Stimulated activated CD8-positive, alpha-beta memory T cell treated with anti-CD3 and anti-CD28 coated beads, Interleukin-12 subunit alpha, Interleukin-12 subunit beta, amount 100 ng/mL, for 24 hours (primary cell): ENCODE results near the gene PRDM15.
A peak's percentile ranks its signal among the peaks of the same experiment; 100 is the strongest.

ENCODE experiments used
- DNase-seq: peaks from one replicate; pipeline ENCODE4 v3.0.0-alpha.2; 2020; ENCODE audit errors: extremely low read depth

Gene PRDM15

DNA sequence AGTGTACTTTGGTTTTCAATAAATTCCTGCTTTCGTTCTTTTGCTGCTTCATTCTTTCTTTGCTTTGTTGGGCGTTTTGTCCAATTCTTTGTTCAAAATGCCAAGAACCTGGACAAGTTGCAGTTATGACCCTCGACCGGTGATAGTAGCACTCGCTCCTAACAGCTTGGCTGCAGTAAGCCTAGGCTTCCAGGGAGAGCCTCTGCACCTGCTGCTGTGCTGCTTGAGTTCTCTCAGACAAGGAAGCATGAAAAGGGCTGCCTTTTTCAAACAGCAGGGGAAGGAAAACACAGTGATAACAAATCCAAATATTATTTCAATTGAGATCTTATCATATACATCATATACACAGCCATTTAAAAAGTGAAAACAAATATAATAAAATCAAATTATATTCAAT is 99.5 kb downstream of the PRDM15 start:
- DNase-seq, result no peak

DNA sequence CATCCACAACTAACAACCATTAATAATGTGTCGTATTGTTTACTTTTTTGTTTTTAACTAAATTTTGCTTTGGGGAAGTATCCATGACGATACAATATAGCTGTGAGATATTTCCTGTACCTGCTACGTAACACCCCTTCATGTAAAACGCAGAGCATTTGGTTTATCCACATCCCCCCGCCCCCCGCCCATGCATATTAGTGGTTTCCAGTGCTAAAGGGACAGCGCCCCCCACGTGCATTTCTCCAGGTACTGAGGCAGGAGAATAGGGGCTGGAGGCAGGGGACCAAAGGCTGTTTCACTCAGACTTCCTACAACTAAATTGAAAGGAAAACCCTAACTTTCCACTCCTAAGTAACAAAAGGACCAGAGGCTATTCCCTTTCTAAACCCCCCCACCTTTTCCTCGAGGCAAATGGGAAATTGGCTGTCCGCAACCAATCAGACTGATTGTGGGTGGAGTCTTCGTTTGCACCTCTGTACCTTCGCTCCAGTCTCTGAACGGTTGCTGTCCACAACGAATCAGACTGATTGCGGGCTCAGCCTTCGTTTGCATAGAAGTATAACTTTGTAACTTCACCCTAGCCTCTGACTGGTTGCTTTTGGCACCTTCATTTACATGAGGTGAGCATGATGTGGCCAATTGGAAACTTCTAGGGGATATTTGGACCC is 100.1 kb downstream of the PRDM15 start:
- no peak for DNase-seq

DNA sequence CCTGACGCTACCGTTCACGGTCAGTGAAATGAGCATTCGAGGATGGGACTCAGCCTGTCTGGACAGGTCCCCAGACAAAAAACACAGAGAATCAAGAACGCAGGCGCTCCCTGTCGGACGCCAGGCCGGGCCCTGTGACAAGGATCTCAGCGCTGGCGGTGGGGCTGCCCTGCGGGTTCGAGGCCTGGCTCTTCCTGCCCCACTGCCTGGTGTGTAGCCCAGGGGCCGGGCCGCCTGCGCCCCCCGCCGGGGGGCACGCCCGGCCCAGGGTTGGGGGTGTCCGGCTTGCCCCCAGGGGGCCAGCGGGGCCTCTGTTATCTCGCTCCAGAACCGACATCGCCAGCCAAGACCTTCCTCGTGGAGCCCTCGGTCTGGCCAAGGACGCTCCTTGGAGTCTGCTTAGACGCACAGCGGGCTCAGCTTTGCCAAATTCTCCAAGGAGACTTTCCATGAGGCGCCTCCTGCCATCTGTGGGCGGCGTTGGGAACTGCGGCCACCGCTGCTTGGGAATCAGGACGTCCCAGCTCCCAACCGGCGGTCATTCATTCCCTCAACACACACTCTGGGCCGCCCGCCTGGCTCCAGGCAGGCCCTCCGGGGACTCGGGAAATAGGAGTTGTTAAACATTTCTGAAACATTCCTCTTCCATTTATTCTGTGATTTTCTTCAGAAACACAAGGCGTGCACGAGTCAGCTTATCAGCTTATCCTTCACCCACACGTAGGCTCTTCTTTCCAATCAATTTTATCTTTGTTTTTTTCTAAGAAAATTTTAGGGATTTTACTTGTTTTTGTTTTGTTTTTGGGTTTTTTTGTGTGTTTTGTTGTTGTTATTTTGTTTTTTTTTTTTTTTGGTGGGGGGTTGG is 101.0 kb downstream of the PRDM15 start:
- no peak for DNase-seq

DNA sequence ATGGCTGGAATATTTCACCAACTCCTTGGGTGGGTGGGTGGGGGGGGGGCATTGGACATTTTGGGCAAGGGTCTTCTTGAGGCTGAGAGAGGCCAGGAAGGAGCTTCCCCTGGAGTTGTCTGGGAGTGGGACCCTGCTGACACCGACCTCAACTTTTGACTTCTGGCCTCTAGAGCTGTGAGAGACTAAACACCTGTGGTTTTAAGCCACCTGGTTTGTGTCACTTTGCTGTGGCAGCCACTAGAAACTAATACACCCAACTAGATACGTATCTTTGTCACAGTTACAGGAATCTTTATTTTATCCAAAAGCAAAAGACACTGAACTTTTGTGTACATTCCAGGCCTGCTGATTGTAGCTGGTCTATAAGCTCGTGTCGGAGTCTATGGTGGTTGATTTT is 102.4 kb downstream of the PRDM15 start:
- DNase-seq, result no peak

DNA sequence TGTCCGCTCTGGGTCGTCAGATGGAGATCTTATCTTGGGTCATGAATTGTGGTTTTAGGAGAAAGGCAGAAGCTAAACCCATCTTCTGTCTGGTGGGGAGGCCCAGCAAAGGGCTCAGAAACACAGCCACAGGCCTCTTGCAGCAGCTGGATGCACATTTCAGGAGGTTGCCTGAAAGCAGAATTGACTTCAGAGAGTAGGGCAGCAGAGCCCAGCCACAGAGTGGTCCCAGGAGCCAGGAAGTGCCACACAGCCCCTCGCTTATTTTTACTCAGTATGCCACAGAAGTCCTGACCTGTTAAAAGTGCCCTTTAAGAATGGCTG is 104.0 kb downstream of the PRDM15 start:
- DNase-seq, result no peak

DNA sequence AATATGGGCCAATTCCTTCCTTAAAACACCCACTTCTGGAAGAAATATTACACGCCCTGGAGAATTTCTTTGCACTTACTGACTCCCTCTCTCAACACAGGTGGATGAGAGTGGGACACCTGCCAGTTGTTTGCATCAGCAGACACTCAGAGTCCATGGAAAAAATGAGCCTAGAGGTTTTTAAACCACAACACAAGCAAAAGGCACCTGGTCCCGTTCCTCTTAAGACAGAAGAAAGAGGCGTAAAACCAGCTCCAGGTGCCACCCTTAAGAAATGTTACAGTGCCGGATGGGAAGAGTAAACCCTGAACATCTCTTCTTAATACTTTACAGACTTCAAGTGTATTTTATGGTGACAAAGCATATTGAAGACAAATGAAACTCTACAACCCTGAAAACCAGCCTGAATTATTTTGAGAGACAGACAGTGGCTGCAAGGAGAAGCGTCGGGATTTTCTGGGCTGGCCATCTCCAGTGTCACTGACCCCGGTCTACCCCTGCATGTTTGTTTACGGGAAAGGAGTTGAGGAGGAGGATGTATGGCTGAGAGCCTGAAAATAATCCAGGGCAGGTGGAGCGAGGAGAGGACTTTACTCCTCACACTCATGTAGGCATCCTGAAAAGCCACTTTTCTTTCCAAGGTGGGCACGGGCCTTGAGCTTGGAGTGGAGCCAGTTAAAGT is 104.5 kb downstream of the PRDM15 start:
- DNase-seq, result no peak

DNA sequence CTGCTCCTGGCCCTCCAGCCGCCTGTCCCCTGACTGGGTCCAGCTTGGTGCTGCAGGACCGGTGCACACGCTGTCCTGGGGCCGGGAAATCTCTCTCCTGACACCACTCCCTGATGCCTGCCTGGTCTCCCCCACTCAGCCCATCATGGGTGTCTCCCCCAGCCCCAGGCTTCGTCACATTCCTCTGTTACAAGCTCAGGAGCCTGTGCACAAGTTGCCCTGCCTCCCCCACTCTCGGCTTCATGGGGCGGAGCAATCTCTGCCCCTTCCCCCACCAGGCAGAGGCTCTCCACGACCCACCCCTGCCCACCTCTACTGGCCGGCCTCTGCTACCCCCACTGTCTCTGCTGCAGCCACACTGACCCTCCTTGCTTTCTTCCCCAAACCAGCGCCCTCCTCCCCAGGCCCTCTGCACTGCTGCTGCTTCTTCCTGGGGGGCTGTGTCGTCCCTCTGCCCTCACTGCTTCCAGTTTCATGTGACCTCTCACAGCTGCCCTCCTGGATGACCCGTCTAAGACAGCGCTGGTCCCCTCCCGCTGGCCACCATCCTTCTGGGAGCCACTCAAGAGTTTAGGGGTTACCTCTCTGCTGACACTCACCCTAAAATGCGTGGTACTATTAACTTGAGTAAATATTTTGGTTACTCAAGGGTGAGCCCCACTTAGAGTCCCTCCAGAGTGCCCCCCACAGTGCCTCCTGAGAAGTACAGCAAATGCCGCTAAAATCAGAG is 106.6 kb downstream of the PRDM15 start:
- DNase-seq, result no peak

DNA sequence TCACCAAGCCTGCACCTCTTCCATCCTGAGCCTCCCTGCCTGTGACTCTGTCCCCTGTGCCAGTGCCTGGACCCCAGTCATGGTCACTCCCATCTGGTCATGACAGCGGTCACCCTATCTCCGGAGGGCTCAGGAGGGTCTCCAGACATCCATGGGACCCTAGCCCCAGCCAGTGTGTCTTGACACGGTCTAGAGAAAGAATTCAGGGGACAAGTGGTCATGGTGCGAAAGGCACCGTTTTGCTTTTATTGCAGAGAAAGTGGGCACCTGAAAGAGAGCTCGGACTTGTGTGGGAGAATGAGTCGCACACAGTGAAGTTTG is 107.6 kb downstream of the PRDM15 start:
- DNase-seq, result no peak

DNA sequence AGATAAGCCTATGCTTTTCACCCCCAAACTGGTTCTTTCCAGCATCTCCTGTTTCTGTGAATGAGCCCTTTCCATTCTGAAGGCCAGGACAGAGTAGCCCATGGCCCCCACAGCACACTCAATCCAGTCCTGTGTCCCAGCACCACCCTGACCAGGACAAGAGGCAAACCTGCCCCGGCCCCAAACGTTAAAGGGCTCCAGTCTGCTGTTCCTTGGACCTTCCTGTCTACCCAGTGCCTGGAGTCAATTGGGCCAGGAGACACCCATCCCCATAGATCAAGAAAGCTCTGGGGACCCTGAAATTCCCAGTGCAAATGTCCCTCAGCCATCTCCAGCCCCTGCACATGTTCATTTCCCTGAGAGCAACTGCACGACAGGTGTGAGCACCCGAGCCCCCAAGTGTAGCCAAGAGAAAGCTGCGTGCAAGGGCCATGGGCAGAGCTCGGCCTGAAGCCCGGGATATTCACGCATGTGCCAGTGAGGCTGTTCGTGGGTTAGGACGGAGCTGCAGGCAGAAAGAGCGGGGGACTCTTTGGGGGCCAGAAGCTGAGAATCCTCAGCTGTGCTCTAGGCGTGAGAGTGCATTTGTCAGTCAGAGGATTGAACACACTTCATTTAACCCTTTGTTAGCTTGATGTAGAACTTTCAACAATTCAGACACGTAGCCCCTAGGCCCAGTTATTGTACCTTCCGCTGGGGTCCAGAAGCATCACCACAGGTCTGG is 108.1 kb downstream of the PRDM15 start:
- no peak for DNase-seq

DNA sequence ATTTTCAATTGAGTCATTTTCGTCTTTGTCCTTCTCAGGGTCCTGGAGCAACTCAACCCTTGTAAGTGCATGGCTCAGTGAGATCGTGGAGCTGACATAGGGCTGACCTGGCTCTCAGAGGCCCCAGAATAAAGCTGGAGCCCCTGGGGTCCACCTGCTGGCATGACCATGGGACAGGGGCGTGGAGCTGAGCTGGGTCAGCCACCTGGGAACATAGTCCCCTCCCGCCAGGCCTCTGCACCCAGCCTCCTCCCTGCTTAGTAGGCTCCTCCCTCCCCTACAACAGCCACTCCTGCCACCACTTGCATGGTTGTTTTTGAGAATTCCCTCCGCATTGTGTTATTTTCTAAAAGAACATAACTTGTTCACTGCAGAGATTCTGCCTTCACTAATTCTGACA is 109.2 kb downstream of the PRDM15 start:
- DNase-seq, result no peak

DNA sequence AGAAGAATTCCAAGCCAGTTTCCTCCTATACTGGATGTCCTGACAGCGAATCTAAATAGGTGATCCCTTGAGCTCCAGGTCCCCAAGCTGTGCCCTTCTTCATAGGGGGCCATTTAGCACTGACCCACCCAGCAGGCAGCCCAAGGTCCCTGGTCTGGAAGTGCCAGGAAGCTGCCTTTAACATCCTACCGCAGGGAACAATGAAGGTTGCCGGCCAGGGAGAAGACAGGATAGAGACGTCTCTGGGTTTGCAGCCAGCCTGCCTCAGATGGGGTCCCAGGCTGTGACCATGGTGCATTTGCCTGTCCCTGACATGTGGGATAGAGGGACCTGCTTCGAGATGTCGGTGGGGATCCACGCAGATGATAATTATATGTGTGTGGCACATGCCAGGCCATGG is 109.6 kb downstream of the PRDM15 start:
- no peak for DNase-seq

DNA sequence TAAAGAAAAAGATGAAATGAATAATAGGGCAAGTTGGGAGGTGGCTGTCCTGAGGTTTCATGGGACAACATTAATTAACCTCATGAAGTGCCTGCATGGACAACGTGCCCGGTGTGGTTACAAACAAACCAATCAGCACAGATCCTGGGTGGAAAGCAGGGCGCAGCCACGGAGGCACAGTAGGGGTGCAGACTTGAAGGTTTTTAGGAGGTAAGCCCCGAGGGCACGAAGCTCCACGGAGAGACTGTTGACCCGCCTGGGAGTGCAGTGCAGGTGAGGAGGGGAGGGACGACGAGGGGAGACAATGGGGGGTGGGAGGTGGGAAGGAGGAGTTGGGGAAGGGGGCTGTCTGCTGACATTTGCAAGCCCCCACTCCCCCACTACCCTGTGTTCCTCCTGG is 110.0 kb downstream of the PRDM15 start:
- no peak for DNase-seq

DNA sequence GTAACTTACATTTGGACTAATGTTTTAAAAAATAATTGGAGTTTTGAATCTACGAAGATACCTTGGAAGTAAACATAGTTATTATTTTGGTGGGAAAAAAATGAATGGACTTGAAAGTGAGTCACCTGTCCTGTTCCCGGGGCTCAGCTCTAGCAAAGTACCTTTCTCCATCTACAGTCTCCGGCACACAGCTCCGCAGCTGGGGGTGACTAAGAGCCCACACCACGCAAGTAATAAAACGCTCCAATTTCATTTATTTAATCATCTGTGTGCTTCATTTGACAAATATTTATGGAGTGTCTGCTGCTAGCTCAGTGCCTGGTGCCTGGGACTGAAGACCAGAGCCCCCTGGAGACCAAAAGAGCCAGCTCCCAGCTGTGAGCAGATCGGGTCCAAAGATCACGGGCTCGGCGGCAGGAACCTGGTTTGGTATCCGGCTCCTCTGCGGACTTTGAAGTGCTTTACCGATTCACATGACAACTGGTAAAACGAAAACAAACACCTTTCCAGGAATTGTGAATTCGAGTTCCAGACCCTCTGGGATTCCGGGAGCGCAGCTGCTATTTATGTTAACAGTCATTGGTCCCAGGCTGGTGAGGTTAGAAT is 110.6 kb downstream of the PRDM15 start:
- no peak for DNase-seq

DNA sequence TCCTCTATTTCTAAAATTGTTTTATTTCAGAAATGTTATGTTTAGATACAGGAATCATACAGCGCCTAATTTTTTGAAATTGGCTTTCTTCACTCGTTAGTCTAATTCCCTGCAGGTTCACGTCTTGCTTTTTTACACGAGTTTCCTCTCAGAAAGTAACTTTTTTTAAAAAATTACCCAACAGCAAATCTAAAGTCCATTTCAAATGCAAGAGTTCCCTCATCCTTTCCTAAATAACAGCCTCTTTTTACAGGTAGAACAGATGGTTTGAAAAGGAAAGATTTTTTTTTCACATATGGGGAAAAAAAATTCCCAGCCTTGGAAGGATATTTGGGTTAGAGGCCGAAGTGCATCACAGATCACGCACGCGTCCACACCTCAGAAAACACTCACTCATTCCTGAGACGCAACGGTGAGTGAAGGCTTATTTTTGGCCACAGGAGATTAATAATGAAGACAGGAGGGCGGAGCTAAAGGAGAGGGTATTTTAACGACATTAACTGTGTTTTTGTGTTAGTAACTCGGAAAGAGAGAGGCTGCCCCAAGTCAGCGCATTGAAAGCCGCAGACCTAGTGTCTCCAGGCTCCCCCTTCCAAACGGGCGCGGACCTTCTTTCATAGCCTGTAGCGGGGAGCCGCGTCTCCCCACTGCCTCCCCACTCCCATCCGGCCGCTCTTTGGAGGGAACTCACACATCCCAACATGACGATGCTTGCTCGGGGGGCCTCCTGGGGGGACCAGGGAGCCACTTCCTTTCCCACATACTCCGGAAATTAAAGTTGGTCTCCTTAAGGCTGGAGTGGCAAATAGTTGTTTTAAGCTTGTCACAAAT is 111.3 kb downstream of the PRDM15 start:
- no peak for DNase-seq

DNA sequence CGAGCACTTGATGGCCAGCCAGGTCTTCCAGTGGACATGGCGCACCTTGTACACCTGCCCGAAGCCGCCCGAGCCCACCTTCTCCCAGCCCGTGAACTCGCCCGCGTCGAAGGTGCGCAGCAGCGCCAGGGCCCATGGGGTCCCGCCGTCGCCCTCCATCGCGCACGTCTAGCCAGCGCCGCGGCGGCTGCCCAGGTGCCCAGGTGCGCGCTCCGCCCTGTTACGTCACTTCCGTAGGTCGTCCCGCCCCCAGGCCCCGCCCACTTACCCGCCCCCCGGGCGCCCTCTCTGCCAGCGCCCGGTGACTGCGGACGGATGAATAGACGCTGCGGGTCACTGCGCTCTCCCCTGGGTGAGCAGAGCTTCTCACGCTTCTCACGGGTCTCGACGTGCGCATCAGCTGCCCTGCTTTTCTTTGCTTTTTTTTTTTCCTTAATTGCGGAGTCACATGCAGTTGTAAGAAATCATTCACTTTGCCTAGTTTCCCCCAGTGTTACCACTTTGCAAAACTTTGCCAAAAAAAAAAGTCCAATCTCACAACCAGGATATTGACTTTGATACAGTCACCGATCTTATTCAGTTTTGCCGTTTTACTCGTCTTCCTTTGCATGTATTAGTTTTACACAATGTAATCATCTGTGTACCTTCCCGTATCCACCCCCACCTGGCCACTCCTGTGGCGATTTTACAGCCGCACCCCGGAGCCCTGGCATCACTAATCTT is 112.1 kb downstream of the PRDM15 start, which contains the start of gene RIPK4:
Gene RIPK4 (minus strand): TSS at position 170 of the 723 bp plus-strand sequence. CDS start 11 bp downstream, at position 159.
- peak; percentile 31 for DNase-seq

DNA sequence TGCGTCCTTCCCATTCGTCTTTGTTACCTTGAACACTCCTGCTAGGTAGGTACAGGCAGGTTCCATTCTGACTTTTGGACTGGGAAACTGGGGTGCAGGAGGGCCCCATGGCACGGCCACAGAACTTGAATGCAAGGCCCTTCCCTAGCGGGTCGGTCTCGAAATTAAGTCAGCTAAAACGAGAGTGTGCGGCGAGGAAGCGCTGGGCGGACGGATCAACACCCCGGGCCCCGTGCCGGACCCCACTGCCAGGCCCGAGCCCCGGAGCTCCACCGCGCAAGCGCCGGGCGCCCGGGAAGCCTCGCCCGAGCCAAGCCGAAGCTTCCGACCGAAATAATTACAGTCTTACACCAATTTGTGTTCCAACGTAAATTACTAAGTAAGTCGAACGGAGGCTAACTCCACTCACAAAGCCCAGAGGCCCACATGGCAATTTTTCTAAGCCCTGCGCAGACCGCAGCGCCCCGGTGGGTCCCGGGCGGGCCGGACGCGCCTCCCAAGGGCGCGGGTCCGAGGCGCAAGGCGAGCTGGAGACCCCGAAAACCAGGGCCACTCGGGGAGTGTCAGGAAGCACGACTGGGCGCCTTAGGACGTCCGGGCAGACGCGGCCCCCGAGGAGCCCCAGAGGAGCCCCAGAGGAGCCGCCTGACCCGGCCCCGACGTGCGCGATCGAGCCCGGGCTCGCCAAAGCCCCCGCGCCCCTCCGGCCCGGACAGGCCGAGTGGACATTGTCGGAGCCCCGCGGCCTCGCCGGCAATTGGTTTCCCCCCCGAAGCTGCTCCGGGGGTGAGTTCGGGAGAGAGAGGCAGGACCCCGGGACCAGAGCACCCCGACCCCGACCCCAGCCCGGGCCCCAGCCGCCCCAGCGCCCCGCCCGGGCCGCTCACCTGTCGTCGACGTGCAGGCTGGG is 112.9 kb downstream of the PRDM15 start:
- DNase-seq, result no peak

DNA sequence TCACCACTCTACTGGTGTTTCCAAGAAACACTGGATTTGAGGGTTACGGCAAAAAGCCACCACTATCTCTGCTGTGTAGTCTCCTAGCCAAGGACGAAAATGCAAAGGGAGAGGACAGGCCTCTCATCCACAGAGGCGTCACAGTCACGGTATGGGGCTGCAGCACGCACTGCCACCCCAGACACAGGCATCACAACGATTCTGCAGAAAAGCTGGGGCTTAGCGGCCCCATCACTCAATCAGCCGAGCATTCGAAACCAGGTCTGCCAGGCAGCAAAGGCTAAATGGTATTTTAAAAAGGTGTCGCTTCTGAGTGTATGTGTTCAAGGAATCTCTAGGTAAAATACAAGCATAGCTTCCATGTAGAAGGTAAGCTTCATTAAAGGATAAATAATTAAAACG is 113.7 kb downstream of the PRDM15 start:
- no peak for DNase-seq

DNA sequence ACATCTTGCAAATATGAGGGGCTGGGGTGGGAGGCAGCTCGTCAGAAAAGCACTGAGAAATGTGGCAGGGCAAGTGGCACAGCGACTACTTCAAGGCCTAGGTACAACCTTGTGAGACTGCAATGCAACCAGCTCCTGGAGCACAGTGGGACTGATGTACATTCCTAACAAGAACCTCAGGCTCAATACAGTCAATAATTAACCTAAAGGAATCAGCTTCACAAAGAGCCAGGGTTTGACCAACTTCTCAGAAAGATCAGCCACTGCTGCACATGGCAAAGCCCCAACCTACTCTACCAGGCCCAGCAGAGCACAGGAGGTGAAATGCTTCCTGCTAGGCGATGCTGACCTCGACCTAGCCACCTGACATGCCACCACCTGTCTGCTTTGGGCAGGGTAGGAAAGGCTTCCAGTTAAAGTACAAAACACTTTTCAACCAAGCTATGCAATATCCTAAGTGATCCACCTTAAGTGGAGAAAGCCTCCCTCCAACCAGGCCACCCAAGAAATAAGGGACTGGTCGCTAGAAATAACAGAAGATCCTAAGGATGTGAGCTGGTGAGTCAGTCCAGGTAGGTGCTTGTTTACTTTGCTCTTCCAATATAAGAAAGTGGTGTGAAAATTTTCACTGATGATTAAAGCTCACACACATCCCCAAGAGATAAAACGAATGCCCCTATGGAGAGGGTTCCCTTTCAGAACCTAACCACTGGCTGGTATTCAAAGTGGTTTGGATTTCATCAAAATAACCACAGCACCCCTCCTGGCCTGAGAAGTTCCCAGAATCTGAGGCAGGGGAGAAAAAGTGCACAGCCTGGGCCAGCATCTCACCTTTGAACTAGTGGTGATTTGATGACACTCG is 114.4 kb downstream of the PRDM15 start:
- no peak for DNase-seq
